Uterus (tissue), 4 donors: Measurements from ENCODE around the gene SARS2. TPM values are rescaled to one million over a fixed set of nuclear protein-coding genes. Genes with fewer than 3 reads are reported as not detected.

Experiments
- DNase-seq, 2 donors: peaks; one replicate each; pipeline ENCODE4 v3.0.0-alpha.2; 2019 to 2020
- H3K27ac ChIP-seq, 2 donors: fragments of 200-600 bp; sonication (generic); 1 replicate in 1 of 2; 2 replicates in 1 of 2; pipeline ENCODE4 v1.5.1; 2016 to 2018
- H3K27me3 ChIP-seq, 2 donors: fragments of 200-600 bp; sonication (generic); one replicate each; pipeline ENCODE4 v1.5.1; 2018 to 2019; ENCODE audit warnings: control low read depth in 1 of 2
- H3K36me3 ChIP-seq, 2 donors: fragments of 200-600 bp; sonication (generic); one replicate each; pipeline ENCODE4 v1.5.1; 2019; ENCODE audit warnings: control low read depth in 1 of 2
- H3K4me1 ChIP-seq, 2 donors: fragments of 200-600 bp; sonication (generic); one replicate each; pipeline ENCODE4 v1.5.1; 2018 to 2019; ENCODE audit warnings: control low read depth in 1 of 2
- H3K4me3 ChIP-seq, 2 donors: fragments of 200-600 bp; sonication (generic); 1 replicate in 1 of 2; 2 replicates in 1 of 2; pipeline ENCODE4 v1.5.1; 2018 to 2019; ENCODE audit warnings: mild to moderate bottlenecking in 1 of 2
- H3K9me3 ChIP-seq, 2 donors: fragments of 200-600 bp; sonication (generic); one replicate each; pipeline ENCODE4 v1.5.1; 2019; ENCODE audit warnings: control low read depth in 1 of 2
- POLR2A ChIP-seq, 2 donors: fragments of 450-650 bp; IDR thresholded peaks; one replicate each; pipeline ENCODE4 v1.6.1; 2016; ENCODE audit warnings: antibody characterized with exemption in 2 of 2, mild to moderate bottlenecking in 1 of 2, moderate library complexity in 1 of 2
- intact Hi-C: fragments of 100-400 bp; cut with DNase I; formaldehyde crosslinking; loops from one replicate; pipeline ENCODE4 v1.15.1; 2023; ENCODE audit warnings: low total_unique reads
- total RNA-seq, 4 donors: library from RNA; depleted of rRNA in 3 of 4; stranded (reverse); fragments of >200 nt in 3 of 4; gene quantifications; one replicate each; pipeline versions ENCODE4 v1.1.0 to v1.2.4, GENCODE V29; 2014 to 2023
- TF ChIP-seq, protein P1 (sequence below), 4 experiments: fragments of 200-600 bp in 2 of 4; fragments of 450-650 bp in 2 of 4; sonication (generic) in 2 of 4; IDR thresholded peaks; one replicate each; pipeline ENCODE4 v1.5.1; 2016 to 2019; ENCODE audit warnings: antibody characterized with exemption in 4 of 4, mild to moderate bottlenecking in 2 of 4, moderate library complexity in 1 of 4
- donor health status: DM: yes; HTN: yes; CAD: no.

Gene SARS2
- total RNA-seq, 4 donors from 2014 or later, result 1.3 to 18.4 (median 10.6) TPM

GRCh38 chr19:38899447-38900201 is 30.9 kb downstream of the SARS2 start, which contains the start of the genes NFKBIB and SIRT2:
Gene NFKBIB, plus strand, starts transcription at chr19:38899969. Its CDS starts 64 bp downstream, at chr19:38900033.
Gene SIRT2, minus strand, starts transcription at chr19:38899618. Its CDS starts 97 bp downstream, at chr19:38899521.
- peak; percentile 99 to 100 for DNase-seq
- intact Hi-C loops, result no loop called here
- TF ChIP-seq, protein P1, sequence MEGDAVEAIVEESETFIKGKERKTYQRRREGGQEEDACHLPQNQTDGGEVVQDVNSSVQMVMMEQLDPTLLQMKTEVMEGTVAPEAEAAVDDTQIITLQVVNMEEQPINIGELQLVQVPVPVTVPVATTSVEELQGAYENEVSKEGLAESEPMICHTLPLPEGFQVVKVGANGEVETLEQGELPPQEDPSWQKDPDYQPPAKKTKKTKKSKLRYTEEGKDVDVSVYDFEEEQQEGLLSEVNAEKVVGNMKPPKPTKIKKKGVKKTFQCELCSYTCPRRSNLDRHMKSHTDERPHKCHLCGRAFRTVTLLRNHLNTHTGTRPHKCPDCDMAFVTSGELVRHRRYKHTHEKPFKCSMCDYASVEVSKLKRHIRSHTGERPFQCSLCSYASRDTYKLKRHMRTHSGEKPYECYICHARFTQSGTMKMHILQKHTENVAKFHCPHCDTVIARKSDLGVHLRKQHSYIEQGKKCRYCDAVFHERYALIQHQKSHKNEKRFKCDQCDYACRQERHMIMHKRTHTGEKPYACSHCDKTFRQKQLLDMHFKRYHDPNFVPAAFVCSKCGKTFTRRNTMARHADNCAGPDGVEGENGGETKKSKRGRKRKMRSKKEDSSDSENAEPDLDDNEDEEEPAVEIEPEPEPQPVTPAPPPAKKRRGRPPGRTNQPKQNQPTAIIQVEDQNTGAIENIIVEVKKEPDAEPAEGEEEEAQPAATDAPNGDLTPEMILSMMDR (IDR thresholded peaks at IDR 0.05), result peak in 1 of 4 experiments; percentile 40
- TF ChIP-seq POLR2A (IDR thresholded peaks at IDR 0.05), result peak; percentile 51 to 73
- H3K4me1 ChIP-seq, result peaks cover 0 to 6% of the 10 kb centered on the region in 2 donors
- H3K27ac ChIP-seq, result peak within 1 kb of the TSS; percentile 84 to 87
- H3K9me3 ChIP-seq, result no peaks in the 10 kb centered on the region
- H3K4me3 ChIP-seq, result peak within 1 kb of the TSS; percentile 62 to 92
- no peaks in the 10 kb centered on the region for H3K36me3 ChIP-seq
- no peaks in the 10 kb centered on the region for H3K27me3 ChIP-seq

- intact Hi-C loops, result no loop called here
Observed at GRCh38 chr19:38898788-38899446, 31.6 kb downstream of the SARS2 start.

DNA sequence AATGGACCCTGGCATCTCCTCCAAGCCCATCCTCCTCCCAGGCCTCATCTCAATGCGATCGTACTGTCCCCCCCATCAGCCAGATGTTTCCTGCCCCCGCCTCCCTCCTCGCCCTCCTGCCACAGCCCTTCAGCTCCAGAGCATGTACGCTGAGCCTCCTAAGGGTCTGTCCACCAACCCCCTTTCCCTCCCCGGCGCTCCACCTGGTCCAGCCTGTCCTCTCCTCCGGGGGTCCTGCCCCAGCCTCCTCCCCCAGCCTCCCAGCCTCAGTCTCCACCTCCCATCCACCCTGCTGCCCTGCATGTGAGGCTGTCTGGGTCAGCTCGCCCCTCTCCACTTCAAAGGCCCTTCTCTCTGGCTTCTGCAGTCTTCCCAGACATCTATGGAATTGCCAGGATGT is 35.6 kb downstream of the SARS2 start:
- Histone ChIP-seq H3K36me3 (no peaks in the 10 kb centered on the region), H3K4me3 (no peak overlapping the region), H3K27ac (no peak overlapping the region), H3K27me3 (no peaks in the 10 kb centered on the region), H3K9me3 (no peaks in the 10 kb centered on the region), H3K4me1 (peaks cover 0 to 6% of the 10 kb centered on the region in 2 donors)
- no peak for TF ChIP-seq POLR2A (IDR thresholded peaks at IDR 0.05)
- TF ChIP-seq, protein P1 (IDR thresholded peaks at IDR 0.05), result no peak
- DNase-seq, result no peak
- intact Hi-C loops, result no loop called here

More at GRCh38 chr19:38898788-38899446, 31.6 kb downstream of the SARS2 start:
- Histone ChIP-seq H3K4me3 (peak overlapping the region; percentile 62 to 92), H3K36me3 (no peaks in the 10 kb centered on the region), H3K4me1 (peaks cover 0 to 6% of the 10 kb centered on the region in 2 donors), H3K27me3 (no peaks in the 10 kb centered on the region), H3K9me3 (no peaks in the 10 kb centered on the region), H3K27ac (peak overlapping the region; percentile 74 to 84)
- TF ChIP-seq, protein P1 (IDR thresholded peaks at IDR 0.05), result no peak
- TF ChIP-seq POLR2A (IDR thresholded peaks at IDR 0.05), result no peak
- peak in 1 of 2 donors; percentile 31 for DNase-seq

DNA sequence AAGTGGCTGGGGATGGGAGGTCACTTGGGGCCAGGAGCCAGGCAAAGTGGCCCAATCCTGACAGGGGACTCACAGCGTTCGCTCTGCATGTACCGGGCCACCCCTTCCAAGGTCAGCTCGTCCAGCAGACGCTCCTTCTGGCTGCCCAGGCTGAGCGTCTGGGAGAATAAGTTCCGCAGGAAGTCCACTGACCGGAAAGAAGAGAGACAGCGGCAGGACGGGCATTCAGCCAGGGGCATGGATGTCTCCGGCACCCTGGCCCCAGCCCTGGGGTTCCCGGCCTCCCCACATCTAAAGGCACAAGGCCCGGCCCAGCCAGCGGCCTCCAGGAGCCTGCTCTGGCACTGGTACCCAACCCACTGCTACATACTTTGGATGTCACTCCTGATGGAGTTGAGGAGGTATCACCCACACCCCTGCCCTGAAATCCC is 37.2 kb downstream of the SARS2 start:
- Histone ChIP-seq H3K4me3 (no peak overlapping the region), H3K27ac (no peak overlapping the region), H3K9me3 (no peaks in the 10 kb centered on the region), H3K27me3 (no peaks in the 10 kb centered on the region), H3K36me3 (no peaks in the 10 kb centered on the region), H3K4me1 (peaks cover 0 to 5% of the 10 kb centered on the region in 2 donors)
- intact Hi-C loops, result no loop called here
- DNase-seq, result no peak
- TF ChIP-seq POLR2A (IDR thresholded peaks at IDR 0.05), result no peak
- TF ChIP-seq, protein P1 (IDR thresholded peaks at IDR 0.05), result no peak

- Histone ChIP-seq H3K4me3 (no peak overlapping the region), H3K27me3 (no peaks in the 10 kb centered on the region), H3K4me1 (no peaks in the 10 kb centered on the region), H3K9me3 (no peaks in the 10 kb centered on the region), H3K36me3 (no peaks in the 10 kb centered on the region), H3K27ac (no peak overlapping the region)
- intact Hi-C loops, result no loop called here
- no peak for DNase-seq
- TF ChIP-seq, protein P1 (IDR thresholded peaks at IDR 0.05), result no peak
- no peak for TF ChIP-seq POLR2A (IDR thresholded peaks at IDR 0.05)
Observed at GRCh38 chr19:38892841-38893240, 37.7 kb downstream of the SARS2 start.
